ENCODE results near the gene RNF34.

The RNF34 gene

DNA sequence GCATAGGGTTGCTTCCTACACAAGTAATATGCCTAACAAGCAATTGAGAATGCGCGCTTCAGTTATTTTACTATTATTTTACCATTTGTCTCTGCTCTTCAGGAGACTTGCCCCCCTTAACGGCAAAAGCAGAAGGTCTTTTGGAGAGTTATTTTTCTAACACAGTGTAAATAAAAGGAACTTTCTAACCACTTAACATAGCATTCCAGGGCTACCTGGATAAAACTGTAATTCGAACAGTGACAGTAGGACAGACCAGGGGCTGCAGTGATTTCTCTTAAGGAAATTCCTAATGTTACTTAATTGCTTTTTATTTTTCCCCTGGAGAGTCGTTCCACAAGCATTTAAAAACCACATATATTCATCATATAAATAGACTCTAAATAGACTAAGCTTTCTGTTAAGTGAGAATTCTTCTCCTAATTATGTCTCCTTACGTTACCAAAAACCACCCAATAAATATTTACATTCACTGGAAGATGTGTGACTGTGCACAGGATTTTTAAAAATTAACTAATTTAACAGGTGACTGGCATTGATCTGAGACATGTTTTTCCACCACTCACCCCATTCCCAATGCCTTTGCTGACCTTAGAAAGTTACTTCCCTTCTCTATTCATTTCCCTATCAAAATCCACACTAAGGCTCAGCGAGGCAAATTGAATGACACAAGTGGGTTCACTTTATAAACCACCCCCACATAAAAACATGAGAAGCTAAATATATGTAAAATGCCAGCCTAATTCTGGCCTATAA, 72.4 kb downstream of the RNF34 start:
- no peak for TF ChIP-seq TCF12 (IDR thresholded peaks at IDR 0.05; ENCODE audit: low read depth)

Measured in Ishikawa (cell line).